HG03135 (cell line): ENCODE data around the gene HNRNPDL.
"Not testable (repeated sequence)": the region's sequence is repeated elsewhere in the genome, so short reads cannot be mapped to it uniquely, and the experiment has no call there.

Experiments
- ATAC-seq: cut with Tn5 transposase; IDR thresholded peaks from one replicate; pipeline ENCODE4 v1.9.1; 2021; ENCODE audit warnings: mild to moderate bottlenecking, moderate library complexity; ENCODE audit not compliant: unreplicated experiment

The HNRNPDL gene

GRCh38 chr4:82433791-82434190, 3.5 kb upstream of the HNRNPDL start:
- ATAC-seq = no peak

GRCh38 chr4:82432596-82432995, 2.3 kb upstream of the HNRNPDL start:
- no peak for ATAC-seq

GRCh38 chr4:82431831-82432230, 1.6 kb upstream of the HNRNPDL start:
- ATAC-seq = no peak

GRCh38 chr4:82430964-82431745, 893 bp upstream of the HNRNPDL start:
- no peak for ATAC-seq

- peak; percentile 18 for ATAC-seq
These were observed 502 bp downstream of the HNRNPDL start for GRCh38 chr4:82429728-82430192.

GRCh38 chr4:82428969-82429727, 1.1 kb downstream of the HNRNPDL start:
- peak; percentile 52 for ATAC-seq

- ATAC-seq = no peak
These were observed 1.7 kb downstream of the HNRNPDL start for GRCh38 chr4:82428526-82428968.

GRCh38 chr4:82425478-82425877, 4.8 kb downstream of the HNRNPDL start:
- ATAC-seq = no peak

GRCh38 chr4:82423245-82424054, 6.8 kb downstream of the HNRNPDL start:
- ATAC-seq = no peak

- no peak for ATAC-seq
These were observed 7.6 kb downstream of the HNRNPDL start for GRCh38 chr4:82422616-82423015.

- no peak for ATAC-seq
These were observed 8.3 kb downstream of the HNRNPDL start for GRCh38 chr4:82421796-82422560.

- ATAC-seq = no peak
These were observed 10.8 kb downstream of the HNRNPDL start for GRCh38 chr4:82419451-82419850.

- ATAC-seq = no peak
These were observed 14.3 kb downstream of the HNRNPDL start for GRCh38 chr4:82415922-82416365.

GRCh38 chr4:82415061-82415460, 15.2 kb downstream of the HNRNPDL start:
- ATAC-seq = not testable (repeated sequence)

- ATAC-seq = no peak
These were observed 26.5 kb downstream of the HNRNPDL start for GRCh38 chr4:82403725-82404124.

GRCh38 chr4:82402196-82402775, 28.0 kb downstream of the HNRNPDL start:
- no peak for ATAC-seq

GRCh38 chr4:82401600-82401999, 28.7 kb downstream of the HNRNPDL start:
- no peak for ATAC-seq

GRCh38 chr4:82398263-82398662, 32.0 kb downstream of the HNRNPDL start:
- ATAC-seq = no peak

- ATAC-seq = no peak
These were observed 32.7 kb downstream of the HNRNPDL start for GRCh38 chr4:82397527-82397926.

GRCh38 chr4:82394896-82395295, 35.4 kb downstream of the HNRNPDL start:
- no peak for ATAC-seq
